Brain pericyte (primary cell): ENCODE data around the gene LRRC23.
A peak's percentile ranks its signal among the peaks of the same experiment; 100 is the strongest.

Source experiments
- DNase-seq: peaks from one replicate; pipeline ENCODE4 v3.0.0-alpha.2; 2012; ENCODE audit warnings: low read depth, low spot score

Gene LRRC23

DNA sequence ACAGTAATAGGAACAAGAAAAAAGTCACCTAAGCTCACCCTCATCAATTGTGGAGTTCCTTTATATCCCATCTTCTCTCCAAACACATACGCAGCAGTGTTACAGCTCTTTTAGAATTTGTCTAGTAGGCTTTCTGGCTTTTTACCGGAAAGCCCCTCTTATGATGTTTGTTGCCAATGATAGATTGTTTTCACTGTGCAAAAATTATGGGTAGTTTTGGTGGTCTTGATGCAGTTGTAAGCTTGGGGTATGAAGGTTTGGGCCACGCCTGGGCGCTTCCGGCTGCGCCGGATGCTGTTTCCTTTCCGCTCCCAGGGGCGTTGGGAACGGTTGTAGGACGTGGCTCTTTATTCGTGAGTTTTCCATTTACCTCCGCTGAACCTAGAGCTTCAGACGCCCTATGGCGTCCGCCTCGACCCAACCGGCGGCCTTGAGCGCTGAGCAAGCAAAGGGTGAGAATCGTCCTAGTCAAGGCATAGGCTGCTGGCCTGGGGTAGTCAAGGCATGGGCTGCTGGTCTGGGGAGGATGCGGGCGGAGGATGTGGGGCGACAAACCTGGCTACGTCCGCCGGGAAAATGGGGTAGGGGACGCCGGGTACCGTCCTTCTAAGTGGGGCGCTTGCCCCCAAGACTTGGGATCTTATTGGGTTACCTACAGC is 39.2 kb downstream of the LRRC23 start, which contains the start of the genes C12orf57 and RNU7-1:
C12orf57 (plus strand) TSS at position 301 of the 659 bp plus-strand sequence; CDS start at position 401, 100 bp downstream.
RNU7-1 (plus strand) TSS at position 95 of the 659 bp plus-strand sequence.
- peak; percentile 73 for DNase-seq

GRCh38 chr12:6944381-6945186 is 40.0 kb downstream of the LRRC23 start:
- DNase-seq = peak; percentile 57

- DNase-seq = no peak
Observed at GRCh38 chr12:6945613-6946012, 41.0 kb downstream of the LRRC23 start.

- no peak for DNase-seq
Observed at GRCh38 chr12:6946033-6946919, 41.7 kb downstream of the LRRC23 start.

- DNase-seq = no peak
Observed at GRCh38 chr12:6946920-6947374, 42.3 kb downstream of the LRRC23 start.

DNA sequence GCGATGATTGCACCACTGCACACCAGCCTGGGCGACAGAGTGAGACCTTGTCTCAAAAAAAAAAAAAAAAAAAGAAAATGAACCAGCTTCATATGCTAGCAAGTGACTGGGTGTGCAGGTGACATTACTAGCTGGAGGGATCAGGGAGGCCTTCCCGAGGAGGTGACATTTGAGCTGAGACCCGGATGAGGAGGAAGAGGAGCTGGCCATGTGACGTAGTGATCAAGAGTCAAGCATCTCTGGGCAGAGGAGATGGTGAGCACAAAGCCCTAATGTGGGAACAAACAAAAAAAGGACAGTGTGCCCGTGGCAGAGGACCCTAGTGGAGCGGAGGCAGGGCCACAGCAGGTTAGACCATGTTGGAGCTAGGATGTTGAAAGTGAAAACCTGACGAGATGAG is 43.0 kb downstream of the LRRC23 start:
- DNase-seq = no peak

- DNase-seq = no peak
Observed at GRCh38 chr12:6948873-6949594, 44.4 kb downstream of the LRRC23 start.

- DNase-seq = no peak
Observed at GRCh38 chr12:6950401-6950801, 45.8 kb downstream of the LRRC23 start.

DNA sequence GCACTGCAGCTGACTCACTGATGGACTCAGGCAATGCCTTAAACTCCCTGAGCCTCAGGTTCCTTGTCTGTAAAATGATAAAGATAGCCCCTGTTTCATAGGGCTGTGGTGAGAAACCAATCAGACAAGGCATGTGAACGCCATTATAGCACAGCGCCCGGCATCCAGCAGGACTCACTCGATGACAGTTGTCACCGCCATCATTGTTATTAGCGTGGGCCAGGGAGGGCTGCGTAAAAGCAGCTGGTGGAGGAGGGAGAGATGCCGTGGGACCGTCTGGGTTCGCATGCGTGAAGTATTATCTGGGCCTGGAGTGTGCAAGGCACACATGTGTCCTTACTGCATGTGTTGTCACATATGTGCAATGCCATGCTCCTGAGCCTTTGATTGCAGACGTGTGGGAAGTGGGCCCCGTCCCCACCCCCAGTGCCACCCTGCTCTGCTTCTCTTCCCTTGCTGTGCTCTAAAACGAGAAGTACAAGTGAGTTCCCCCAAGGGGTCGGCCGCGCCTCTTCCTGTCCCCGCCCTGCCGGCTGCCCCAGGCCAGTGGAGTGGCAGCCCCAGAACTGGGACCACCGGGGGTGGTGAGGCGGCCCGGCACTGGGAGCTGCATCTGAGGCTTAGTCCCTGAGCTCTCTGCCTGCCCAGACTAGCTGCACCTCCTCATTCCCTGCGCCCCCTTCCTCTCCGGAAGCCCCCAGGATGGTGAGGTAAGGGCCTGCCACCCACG is 46.4 kb downstream of the LRRC23 start, which contains the start of gene PTPN6:
PTPN6 (plus strand) TSS at position 546 of the 730 bp plus-strand sequence; CDS start at position 703, 157 bp downstream.
- DNase-seq = no peak

- DNase-seq = no peak
Observed at GRCh38 chr12:6951551-6952120, 47.0 kb downstream of the LRRC23 start.

- DNase-seq = no peak
Observed at GRCh38 chr12:6952121-6952862, 47.7 kb downstream of the LRRC23 start.

DNA sequence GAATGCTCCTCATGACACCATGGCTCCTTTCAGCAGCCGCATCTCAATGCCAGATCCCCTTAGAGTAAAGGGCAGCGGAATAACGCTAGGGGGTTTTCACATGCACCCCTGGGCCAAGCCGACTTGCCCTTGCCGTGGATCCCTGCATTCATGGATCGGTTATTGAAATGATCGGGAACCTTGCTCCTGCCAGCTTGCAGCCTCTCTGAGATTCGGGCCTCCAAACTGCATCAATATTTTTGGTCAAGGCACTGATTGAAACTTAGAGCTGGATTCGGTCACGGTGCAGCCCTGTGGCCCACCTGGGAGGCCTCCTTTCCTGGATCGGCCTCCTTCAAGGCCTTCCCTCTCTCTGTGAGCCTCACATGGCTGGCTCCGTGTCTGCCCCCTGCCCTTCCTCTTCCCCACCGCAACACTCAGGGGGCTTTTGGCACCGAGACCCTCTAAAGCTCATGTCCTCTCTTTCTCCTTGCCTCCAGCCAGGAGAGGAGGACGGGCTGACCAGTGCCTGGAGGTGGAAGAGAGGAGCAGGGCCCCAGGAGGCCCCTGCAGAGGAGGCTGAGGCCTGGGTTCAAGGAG is 48.3 kb downstream of the LRRC23 start:
- no peak for DNase-seq

DNA sequence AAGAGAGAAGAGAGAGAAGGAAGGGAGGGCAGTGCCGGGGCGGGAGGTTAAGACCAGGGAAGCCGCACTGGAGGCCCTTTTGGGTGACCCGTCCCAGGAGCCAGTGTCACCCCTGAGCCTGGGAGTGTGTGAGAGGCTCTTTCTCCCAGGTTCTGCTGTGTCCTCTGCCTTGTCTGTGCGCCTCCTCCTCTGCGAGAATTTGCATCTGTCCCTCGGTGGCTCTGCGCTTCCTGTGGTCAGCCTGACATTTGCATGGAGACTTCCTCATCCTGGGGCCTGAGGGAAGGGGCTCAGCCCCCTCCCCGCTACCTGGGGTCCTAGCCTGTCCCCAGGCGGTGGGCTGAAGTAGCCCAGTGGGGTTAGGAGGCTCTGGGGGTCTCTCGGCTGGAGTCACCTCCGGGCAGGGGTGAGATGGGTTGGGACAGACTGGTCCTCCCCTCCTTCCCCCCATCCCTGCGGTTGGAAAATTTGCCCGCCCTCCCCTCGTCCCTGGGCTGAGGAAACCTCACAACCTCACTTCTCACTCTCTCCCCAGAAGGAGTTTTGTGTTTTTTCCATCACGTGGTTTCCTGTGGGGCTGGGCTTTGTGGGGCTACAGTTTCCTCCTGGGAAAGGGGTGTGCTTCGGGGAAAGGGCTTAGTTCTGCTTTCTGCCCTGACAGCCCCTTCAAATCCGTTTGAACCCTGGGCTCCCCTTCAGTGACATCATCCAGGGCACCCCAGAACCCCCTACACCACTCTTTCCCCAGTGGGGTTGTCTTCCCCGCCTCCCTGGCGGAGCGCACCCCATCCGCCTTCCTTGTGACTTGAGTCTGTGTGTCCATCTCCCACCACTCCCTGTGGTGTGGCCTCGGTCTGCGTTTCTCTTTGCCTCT is 49.1 kb downstream of the LRRC23 start:
- DNase-seq = no peak

- DNase-seq = no peak
Observed at GRCh38 chr12:6954316-6955107, 49.9 kb downstream of the LRRC23 start.

GRCh38 chr12:6955108-6956020 is 50.7 kb downstream of the LRRC23 start:
- DNase-seq = no peak
